Liver (tissue), 9 donors: ENCODE measurements around the gene CDH16. TPM values are rescaled to one million over a fixed set of nuclear protein-coding genes. Genes with fewer than 3 reads are reported as not detected.
A peak's percentile ranks its signal among the peaks of the same experiment; 100 is the strongest.

Source experiments
- DNase-seq: peaks from one replicate; pipeline ENCODE4 v3.0.0-alpha.2; 2017; ENCODE audit warnings: low spot score
- H3K27ac ChIP-seq, 2 donors: one replicate each; pipeline ENCODE4 v1.7.0; 2013; ENCODE audit warnings: inconsistent platforms in 2 of 2, low read length in 2 of 2, control low read depth in 1 of 2, low read depth in 1 of 2, mild to moderate bottlenecking in 1 of 2
- H3K27me3 ChIP-seq, 4 donors: one replicate each; pipeline versions ENCODE4 v1.6.1 to v1.7.0; 2013; ENCODE audit warnings: low read length in 3 of 4, inconsistent platforms in 1 of 4, mild to moderate bottlenecking in 1 of 4, moderate library complexity in 1 of 4; ENCODE audit not compliant: control insufficient read depth in 4 of 4, insufficient read depth in 4 of 4
- H3K36me3 ChIP-seq, 4 donors: one replicate each; pipeline versions ENCODE4 v1.6.1 to v1.7.0; 2013; ENCODE audit warnings: low read length in 3 of 4, mild to moderate bottlenecking in 3 of 4, low read depth in 1 of 4, moderate library complexity in 1 of 4; ENCODE audit not compliant: control insufficient read depth in 4 of 4, insufficient read depth in 3 of 4
- H3K4me1 ChIP-seq, 4 donors: one replicate each; pipeline versions ENCODE4 v1.6.1 to v1.7.0; 2013; ENCODE audit warnings: low read length in 3 of 4, mild to moderate bottlenecking in 3 of 4, moderate library complexity in 1 of 4; ENCODE audit not compliant: control insufficient read depth in 4 of 4, insufficient read depth in 4 of 4
- H3K4me3 ChIP-seq, 3 donors: one replicate each; pipeline versions ENCODE4 v1.6.1 to v1.7.0; 2013; ENCODE audit warnings: low read length in 3 of 3, control low read depth in 1 of 3, low read depth in 1 of 3, mild to moderate bottlenecking in 1 of 3
- H3K9ac ChIP-seq, 2 donors: one replicate each; pipeline ENCODE4 v1.7.0; 2013; ENCODE audit warnings: low read length in 2 of 2, mild to moderate bottlenecking in 2 of 2, moderate library complexity in 2 of 2, control low read depth in 1 of 2, low read depth in 1 of 2
- H3K9me3 ChIP-seq, 4 donors: one replicate each; pipeline versions ENCODE4 v1.6.1 to v1.7.0; 2013; ENCODE audit warnings: low read length in 3 of 4; ENCODE audit not compliant: control insufficient read depth in 4 of 4
- FOXA2 ChIP-seq: IDR thresholded peaks from 2 replicates; pipeline ENCODE4 v1.6.1; 2016; ENCODE audit warnings: antibody characterized with exemption
- JUND ChIP-seq, 2 donors: IDR thresholded peaks; 2 replicates each; pipeline ENCODE4 v1.6.1; 2016; ENCODE audit warnings: antibody characterized with exemption in 2 of 2
- WGBS: extraction: QIAGEN DNeasy Blood & Tissue Kit; methylation state at CpG from one replicate; pipeline ENCODE4 v1.1.7; 2013; 5-methylcytosine and 5-hydroxymethylcytosine counted together
- polyA plus RNA-seq, 2 donors: library from polyadenylated mRNA; stranded (reverse) in 1 of 2; unstranded in 1 of 2; fragments of 200-250 nt in 1 of 2; fragments of >200 nt in 1 of 2; fragmentation: Nextera tagmentation in 1 of 2; extraction: Ambion mirVana in 1 of 2; gene quantifications; one replicate each; pipeline versions ENCODE4 v1.2.1 to v1.2.3, GENCODE V29; 2013 to 2015
- total RNA-seq, 2 donors: library from RNA; depleted of rRNA; stranded (reverse); fragments of >200 nt; gene quantifications; one replicate each; pipeline ENCODE4 v1.2.3, GENCODE V29; 2014
- donor health status: healthy.
- donor health status: healthy.
- donor health status: healthy.
- donor health status: healthy.
- donor health status: healthy.

CDH16 gene
- total and polyA plus RNA-seq, 4 donors: 0.56 TPM; not detected in 3

DNA sequence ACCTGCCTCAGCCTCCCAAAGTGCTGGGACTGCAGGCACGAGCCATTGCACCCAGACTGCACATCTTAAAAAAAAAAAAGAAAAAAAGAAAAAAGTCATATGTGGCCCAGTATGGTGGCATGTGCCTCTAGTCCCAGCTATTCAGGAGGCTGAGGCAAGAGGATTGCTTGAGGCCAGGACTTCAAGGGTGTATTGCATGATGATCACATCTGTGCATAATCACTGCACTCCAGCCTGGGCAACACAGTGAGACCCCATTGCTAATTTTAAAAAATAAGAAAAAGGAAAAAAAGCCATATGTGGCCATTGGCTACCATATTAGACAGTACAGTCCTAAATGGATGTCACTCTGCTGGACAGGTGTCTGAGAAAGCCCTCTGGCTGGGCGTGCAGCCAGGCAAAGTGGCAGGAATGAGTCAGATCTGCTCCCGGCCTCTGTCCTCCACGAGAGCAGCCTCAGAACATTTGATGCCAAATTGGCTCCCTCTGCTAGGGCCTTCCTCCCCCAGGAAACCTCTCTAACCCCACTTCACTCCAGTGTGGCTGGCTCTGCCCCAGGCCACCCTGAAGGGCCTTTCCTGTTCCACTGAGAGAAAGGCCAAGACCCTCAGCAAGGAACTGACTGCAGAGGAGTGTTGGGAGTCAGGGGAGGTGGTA, 59.8 kb downstream of the CDH16 start:
- no peak for TF ChIP-seq FOXA2
- TF ChIP-seq JUND (IDR thresholded peaks at IDR 0.05): peak in 1 of 2 donors; percentile 51
- WGBS: 66% methylated on average over 4 of the region's 4 CpGs
- no peak for DNase-seq

More for the DNA sequence above, 59.8 kb downstream of the CDH16 start:
- H3K4me1 ChIP-seq: no peaks in the 10 kb centered on the region
- H3K27me3 ChIP-seq: no peaks in the 10 kb centered on the region
- no peak overlapping the region for H3K27ac ChIP-seq
- H3K9ac ChIP-seq: no peak overlapping the region
- no peaks in the 10 kb centered on the region for H3K36me3 ChIP-seq
- no peak overlapping the region for H3K4me3 ChIP-seq
- H3K9me3 ChIP-seq: no peaks in the 10 kb centered on the region

Other genes with a start within 250 kb of the CDH16 start
- 10 to 100 TPM in 1 of 2 donors, 1 to 10 TPM in 1; 8.1 to 19.7 TPM for gene CMTM4, start 222.1 kb downstream of the CDH16 start, total RNA-seq
- 1 to 10 TPM; 2.9 to 4.5 TPM for gene CMTM4, start 222.1 kb downstream of the CDH16 start, polyA plus RNA-seq
- 100 to 1,000 TPM in 1 of 2 donors, 10 to 100 TPM in 1; 31.7 to 106 TPM for gene DYNC1LI2, start 167.3 kb downstream of the CDH16 start, total RNA-seq
- 10 to 100 TPM; 14.2 to 38.5 TPM for gene DYNC1LI2, start 167.3 kb downstream of the CDH16 start, polyA plus RNA-seq
- gene TERB1, start 117.3 kb downstream of the CDH16 start, total RNA-seq: under 1 TPM in 1 of 2 donors, not detected in 1; 0.08 TPM
- under 1 TPM in 1 of 2 donors, not detected in 1; 0.17 TPM for gene TERB1, start 117.3 kb downstream of the CDH16 start, polyA plus RNA-seq
- 10 to 100 TPM; 24.1 to 26.4 TPM for gene NAE1, start 87.9 kb downstream of the CDH16 start, total RNA-seq
- 10 to 100 TPM; 12.3 to 23.8 TPM for gene NAE1, start 87.9 kb downstream of the CDH16 start, polyA plus RNA-seq
- gene CA7, start 74.5 kb downstream of the CDH16 start, total RNA-seq: not detected
- gene CA7, start 74.5 kb downstream of the CDH16 start, polyA plus RNA-seq: not detected
- gene PDP2, start 38.4 kb downstream of the CDH16 start, total RNA-seq: 1 to 10 TPM; 7.8 to 9.4 TPM
- gene PDP2, start 38.4 kb downstream of the CDH16 start, polyA plus RNA-seq: 1 to 10 TPM; 2.3 to 4.4 TPM
- gene RRAD, start 6.7 kb upstream of the CDH16 start, total RNA-seq: under 1 TPM; 0.14 to 0.50 TPM
- gene RRAD, start 6.7 kb upstream of the CDH16 start, polyA plus RNA-seq: under 1 TPM; 0.58 to 0.61 TPM
- gene CIAO2B, start 15.5 kb upstream of the CDH16 start, total RNA-seq: 10 to 100 TPM; 51.1 to 52.5 TPM
- gene CIAO2B, start 15.5 kb upstream of the CDH16 start, polyA plus RNA-seq: 100 to 1,000 TPM; 120 TPM
- gene CES2, start 16.6 kb upstream of the CDH16 start, total RNA-seq: 100 to 1,000 TPM in 1 of 2 donors, 10 to 100 TPM in 1; 21.2 to 200 TPM
- gene CES2, start 16.6 kb upstream of the CDH16 start, polyA plus RNA-seq: 100 to 1,000 TPM; 173 to 190 TPM
- 10 to 100 TPM in 1 of 2 donors, under 1 TPM in 1; 0.19 to 28.3 TPM for gene CES3, start 42.4 kb upstream of the CDH16 start, total RNA-seq
- gene CES3, start 42.4 kb upstream of the CDH16 start, polyA plus RNA-seq: 10 to 100 TPM; 12.3 to 12.7 TPM
- gene CES4A, start 69.7 kb upstream of the CDH16 start, total RNA-seq: 10 to 100 TPM in 1 of 2 donors, 1 to 10 TPM in 1; 1.6 to 20.5 TPM
- 10 to 100 TPM in 1 of 2 donors, 1 to 10 TPM in 1; 5.4 to 17.1 TPM for gene CES4A, start 69.7 kb upstream of the CDH16 start, polyA plus RNA-seq
- 10 to 100 TPM; 14.4 to 19.3 TPM for gene CBFB, start 110.3 kb upstream of the CDH16 start, total RNA-seq
- gene CBFB, start 110.3 kb upstream of the CDH16 start, polyA plus RNA-seq: 1 to 10 TPM; 6.8 to 8.0 TPM
- gene PHAF1, start 191.1 kb upstream of the CDH16 start, total RNA-seq: 10 to 100 TPM; 29.1 to 42.4 TPM
- gene PHAF1, start 191.1 kb upstream of the CDH16 start, polyA plus RNA-seq: 10 to 100 TPM; 26.6 to 27.7 TPM
- 1 to 10 TPM; 1.2 to 2.3 TPM for gene B3GNT9, start 232.1 kb upstream of the CDH16 start, total RNA-seq
- 1 to 10 TPM in 1 of 2 donors, under 1 TPM in 1; 0.43 to 1.6 TPM for gene B3GNT9, start 232.1 kb upstream of the CDH16 start, polyA plus RNA-seq
- gene TRADD, start 241.0 kb upstream of the CDH16 start, total RNA-seq: 10 to 100 TPM in 1 of 2 donors, 1 to 10 TPM in 1; 5.7 to 10.5 TPM
- gene TRADD, start 241.0 kb upstream of the CDH16 start, polyA plus RNA-seq: 10 to 100 TPM in 1 of 2 donors, 1 to 10 TPM in 1; 9.7 to 10.8 TPM
- 1 to 10 TPM; 1.4 to 9.2 TPM for gene FBXL8, start 241.1 kb upstream of the CDH16 start, total RNA-seq
- 1 to 10 TPM; 6.1 to 6.2 TPM for gene FBXL8, start 241.1 kb upstream of the CDH16 start, polyA plus RNA-seq
- 1 to 10 TPM in 1 of 2 donors, under 1 TPM in 1; 0.42 to 5.1 TPM for gene HSF4, start 245.9 kb upstream of the CDH16 start, total RNA-seq
- gene HSF4, start 245.9 kb upstream of the CDH16 start, polyA plus RNA-seq: 1 to 10 TPM; 3.8 to 4.9 TPM